A549 treated with GW870086 at 1 μM for 4 hours (cell line): Measurements from ENCODE around the gene APOB. TPM values are rescaled to one million over a fixed set of nuclear protein-coding genes. Genes with fewer than 3 reads are reported as not detected.

Source experiments
- total RNA-seq: library from RNA; stranded (reverse); fragments of 200-300 nt; extraction: Qiagen RNA extraction; gene quantifications from 5 replicates; pipeline ENCODE4 v1.2.3, GENCODE V29; 2022; ENCODE audit warnings: low read depth

The APOB gene
- 0.02 to 0.23 TPM in 2 of 5 replicates, not detected in the others for total RNA-seq

GRCh38 chr2:21043744-21044532 is at the start of gene APOB:
Gene APOB, minus strand, starts transcription at chr2:21044073. Its CDS starts 128 bp downstream, at chr2:21043945.

Other genes with a start within 250 kb of the APOB start
- gene LDAH, start 221.0 kb downstream of the APOB start, total RNA-seq: 15.4 to 20.8 TPM (median 19.0 TPM) in 5 replicates
- not detected in 5 replicates for gene TDRD15, start 79.9 kb upstream of the APOB start, total RNA-seq